Stimulated activated CD8-positive, alpha-beta memory T cell treated with anti-CD3 and anti-CD28 coated beads, Interleukin-4, amount 100 ng/mL, for 24 hours (primary cell): ENCODE measurements around the gene GALR2.
"Not testable (repeated sequence)": the region's sequence is repeated elsewhere in the genome, so short reads cannot be mapped to it uniquely, and the experiment has no call there.

ENCODE experiments used
- DNase-seq: peaks from one replicate; pipeline ENCODE4 v3.0.0-alpha.2; 2020; ENCODE audit warnings: low read depth

The GALR2 gene, protein sequence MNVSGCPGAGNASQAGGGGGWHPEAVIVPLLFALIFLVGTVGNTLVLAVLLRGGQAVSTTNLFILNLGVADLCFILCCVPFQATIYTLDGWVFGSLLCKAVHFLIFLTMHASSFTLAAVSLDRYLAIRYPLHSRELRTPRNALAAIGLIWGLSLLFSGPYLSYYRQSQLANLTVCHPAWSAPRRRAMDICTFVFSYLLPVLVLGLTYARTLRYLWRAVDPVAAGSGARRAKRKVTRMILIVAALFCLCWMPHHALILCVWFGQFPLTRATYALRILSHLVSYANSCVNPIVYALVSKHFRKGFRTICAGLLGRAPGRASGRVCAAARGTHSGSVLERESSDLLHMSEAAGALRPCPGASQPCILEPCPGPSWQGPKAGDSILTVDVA

DNA sequence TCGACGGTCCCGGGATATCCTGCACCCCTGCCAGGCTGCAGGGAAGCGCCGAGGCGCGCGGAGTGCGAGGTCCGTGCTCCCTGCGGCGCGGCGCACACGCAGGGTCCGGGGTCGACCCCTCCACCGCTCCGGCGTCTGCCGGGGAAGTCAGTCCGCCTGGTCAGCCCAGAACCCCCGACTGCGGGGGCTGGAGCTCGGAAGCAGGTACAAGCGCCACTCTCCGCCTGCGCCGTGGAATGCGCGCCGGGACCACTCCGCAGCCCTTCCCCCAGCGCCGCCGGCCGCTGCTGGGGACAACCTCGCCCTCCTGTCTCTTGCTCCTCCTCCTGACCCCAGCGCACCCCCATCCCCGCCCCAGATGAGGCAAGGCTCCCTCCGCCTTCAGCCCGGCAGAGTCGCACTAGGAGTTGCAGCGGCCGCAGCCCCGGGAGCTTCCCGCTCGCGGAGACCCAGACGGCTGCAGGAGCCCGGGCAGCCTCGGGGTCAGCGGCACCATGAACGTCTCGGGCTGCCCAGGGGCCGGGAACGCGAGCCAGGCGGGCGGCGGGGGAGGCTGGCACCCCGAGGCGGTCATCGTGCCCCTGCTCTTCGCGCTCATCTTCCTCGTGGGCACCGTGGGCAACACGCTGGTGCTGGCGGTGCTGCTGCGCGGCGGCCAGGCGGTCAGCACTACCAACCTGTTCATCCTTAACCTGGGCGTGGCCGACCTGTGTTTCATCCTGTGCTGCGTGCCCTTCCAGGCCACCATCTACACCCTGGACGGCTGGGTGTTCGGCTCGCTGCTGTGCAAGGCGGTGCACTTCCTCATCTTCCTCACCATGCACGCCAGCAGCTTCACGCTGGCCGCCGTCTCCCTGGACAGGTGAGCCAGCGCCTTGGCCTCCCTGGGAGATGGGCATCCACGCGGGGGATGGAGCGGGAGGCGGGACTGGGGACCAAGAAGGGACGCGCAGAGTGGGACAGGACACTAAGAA, at the start of gene GALR2:
GALR2 (plus strand) TSS at position 392 of the 974 bp plus-strand sequence; CDS start at position 495, 103 bp downstream.
- no peak for DNase-seq

DNA sequence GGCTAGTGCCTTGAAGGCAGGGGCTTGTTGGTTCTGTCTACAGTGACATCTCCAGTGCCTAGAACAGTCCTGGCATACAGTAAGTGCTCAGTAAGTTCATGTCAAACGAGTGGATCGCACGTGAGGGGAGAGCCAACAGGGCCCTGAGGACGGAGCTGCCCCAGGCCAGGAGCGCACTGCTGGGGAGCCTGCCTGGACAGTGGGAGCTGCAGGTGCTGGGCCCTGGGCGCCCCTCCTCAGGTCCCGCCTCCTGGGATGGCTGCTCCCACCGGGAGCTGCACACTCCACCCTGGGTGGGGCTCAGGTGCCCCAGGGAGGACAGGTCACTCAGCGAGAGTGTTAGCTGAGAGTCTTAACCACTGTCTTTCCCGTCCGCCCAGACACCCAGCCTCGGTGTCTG, 49.3 kb upstream of the GALR2 start:
- no peak for DNase-seq

DNA sequence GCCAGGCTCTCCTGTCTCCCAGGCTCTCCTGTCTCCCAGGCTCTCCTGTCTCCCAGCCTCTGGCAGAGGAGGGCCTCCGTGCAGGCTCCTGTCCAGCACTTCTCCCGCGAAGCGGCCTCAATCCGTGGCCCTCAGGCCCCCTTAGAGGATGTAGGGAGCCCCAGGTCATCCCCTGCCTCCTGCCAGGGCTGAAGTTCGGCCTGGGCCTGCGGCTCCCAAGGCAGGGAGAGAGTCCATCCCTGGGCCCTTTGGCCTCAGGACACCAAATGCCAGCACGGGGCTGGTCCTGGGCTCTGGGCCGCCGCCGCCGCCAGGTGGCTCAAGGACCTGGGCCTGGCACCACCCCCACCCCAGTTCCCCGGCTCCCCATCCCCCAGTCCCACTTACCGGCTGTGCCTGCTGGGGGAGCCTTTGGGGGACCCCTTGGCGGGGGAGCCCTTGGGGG, 47.8 kb upstream of the GALR2 start:
- no peak for DNase-seq

DNA sequence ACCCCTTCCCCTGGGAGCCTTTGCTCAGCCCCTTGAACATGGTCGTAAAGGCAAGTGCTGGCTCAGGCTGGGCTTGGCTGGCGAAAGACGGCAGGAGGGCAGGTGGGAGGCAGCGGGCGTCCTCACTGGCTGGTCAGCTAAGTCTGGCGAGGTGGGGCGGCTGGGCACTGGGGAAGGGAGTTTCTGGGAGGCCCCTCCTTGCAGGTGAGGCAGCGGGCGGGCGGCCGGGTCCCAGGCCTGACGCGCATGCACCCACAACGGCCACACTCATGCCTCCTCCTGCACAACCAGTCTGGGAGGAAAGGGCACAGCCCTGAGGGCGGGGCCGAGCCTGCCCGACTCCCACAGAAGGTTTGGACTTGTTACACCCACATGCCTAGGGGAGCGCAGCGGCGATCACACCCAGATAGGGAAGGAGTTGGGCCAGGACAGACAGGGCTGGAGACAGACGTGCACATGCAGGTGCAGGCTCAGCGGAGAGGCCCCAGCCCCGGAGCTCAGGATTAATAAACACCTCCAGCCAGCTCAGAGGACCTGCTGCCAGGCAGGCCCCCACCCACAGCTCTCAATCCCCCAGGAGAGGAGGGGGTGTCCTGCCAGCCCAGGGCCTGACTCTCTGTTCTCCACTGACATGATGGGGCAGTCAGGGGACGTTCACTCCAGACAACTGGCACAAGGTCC, 47.3 kb upstream of the GALR2 start, which contains the start of gene EVPL:
EVPL (minus strand) TSS at position 148 of the 681 bp plus-strand sequence; CDS start at position 40, 108 bp downstream.
- DNase-seq = no peak

DNA sequence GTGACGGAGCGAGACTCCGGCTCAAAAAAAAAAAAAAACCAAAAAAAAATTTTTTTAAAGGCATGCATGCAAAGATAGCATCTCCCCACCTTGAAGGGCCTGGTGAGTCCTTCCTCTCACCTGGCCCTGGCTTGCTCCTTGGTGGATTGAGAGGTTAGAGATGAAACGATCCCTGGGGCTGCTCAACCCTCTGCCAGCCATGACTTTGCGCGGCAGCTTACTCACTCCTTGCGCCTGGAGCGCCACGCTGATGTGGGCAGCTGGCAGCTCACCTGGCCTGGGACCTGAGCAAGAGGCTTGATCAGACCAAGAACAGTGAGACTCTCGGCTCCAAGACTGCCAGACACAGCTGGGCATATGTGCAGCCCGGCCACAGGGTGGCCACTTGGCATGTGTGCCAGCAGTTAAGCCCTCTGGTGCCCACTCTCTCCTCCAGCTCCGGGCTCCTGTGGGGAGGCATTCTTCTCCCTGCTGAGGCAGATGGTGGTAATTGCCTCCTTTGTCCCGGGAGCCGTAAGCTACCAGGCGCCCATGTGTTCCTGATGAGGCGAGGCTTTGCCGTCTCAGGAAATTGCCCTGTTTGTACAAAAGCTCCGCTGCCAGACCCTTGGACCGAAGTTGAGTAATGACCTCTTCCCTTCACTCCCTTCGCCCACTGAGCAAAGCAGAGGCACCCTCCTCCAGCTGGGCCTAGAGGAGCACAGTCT, 42.4 kb upstream of the GALR2 start:
- DNase-seq = no peak

DNA sequence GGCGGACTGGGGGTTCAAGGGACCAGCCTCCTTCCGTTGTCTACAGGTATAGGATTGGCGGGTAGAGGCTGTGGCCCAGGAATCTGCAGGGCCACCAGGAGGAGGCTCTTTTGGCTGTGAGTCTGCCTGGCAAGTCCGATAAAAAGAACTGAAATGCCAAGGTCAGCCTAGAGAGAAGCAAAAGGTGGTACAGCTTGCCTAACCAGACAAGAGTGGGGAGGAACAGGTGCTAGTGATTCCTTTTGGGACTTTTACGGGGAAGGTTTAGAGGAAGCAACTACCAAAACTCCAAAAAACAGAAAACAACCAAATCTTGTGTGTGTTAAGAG, 41.8 kb upstream of the GALR2 start:
- DNase-seq = no peak

DNA sequence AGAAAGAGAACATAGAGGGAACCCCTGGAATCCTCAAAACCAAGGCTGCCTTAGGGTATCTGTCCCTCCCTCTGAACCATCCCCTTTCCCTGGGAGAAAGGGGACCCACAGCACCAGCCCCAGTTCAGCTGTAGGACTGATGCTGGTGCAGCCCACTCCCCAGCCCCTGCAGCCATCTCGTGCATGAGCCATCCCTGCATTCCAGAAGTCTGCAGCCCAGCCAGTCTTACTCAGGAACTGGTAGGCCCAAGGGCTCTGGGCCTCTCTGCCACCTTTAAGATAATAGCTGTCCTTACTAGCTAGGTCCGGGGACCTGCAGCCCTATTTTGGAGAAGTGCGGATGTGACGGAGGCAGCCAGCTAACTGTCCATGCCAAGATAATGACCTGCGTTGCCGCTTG, 41.4 kb upstream of the GALR2 start:
- DNase-seq = no peak

DNA sequence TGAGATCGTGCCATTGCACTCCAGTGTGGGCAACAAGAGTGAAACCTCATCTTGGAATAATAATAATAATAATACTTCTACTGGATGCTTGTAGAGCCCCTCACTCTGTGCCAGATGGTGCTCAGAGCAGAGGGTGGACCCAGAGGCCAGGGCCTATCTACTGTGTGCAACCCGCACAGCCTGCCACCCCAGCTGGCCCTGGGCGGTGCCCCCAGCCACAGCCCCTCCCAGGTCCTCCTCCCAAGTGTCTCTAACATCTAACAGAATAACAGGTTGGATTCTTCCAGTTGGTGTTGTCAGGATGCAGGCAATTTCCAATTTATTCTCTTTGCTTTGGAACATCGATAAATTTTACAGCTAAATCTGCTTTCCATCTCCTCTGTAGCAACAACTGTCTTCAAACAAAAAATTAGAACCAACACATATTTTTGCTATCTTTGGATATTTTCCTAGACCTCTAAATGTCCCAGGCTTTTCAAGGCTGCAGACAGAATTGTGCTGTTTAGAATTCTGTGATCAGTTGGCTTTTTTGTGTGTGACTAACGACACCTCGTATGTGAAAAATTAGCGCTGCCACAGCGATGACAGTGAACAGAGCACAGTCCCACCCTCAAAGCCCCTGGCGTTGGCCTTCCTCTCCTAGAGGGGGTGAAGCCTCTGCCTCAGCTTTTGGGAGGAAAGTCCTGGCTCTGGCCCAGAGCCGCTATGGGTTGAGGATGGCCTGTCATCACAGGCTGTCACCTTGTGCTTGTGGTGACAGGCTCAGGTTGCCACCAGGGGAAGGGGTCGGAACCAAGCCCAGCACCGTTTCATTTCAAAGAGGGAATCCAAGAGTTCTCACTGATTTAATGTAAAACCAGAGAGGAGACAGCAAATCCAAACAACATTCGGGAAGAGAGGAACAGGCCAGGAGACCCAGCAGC, 39.9 kb upstream of the GALR2 start:
- DNase-seq = no peak

DNA sequence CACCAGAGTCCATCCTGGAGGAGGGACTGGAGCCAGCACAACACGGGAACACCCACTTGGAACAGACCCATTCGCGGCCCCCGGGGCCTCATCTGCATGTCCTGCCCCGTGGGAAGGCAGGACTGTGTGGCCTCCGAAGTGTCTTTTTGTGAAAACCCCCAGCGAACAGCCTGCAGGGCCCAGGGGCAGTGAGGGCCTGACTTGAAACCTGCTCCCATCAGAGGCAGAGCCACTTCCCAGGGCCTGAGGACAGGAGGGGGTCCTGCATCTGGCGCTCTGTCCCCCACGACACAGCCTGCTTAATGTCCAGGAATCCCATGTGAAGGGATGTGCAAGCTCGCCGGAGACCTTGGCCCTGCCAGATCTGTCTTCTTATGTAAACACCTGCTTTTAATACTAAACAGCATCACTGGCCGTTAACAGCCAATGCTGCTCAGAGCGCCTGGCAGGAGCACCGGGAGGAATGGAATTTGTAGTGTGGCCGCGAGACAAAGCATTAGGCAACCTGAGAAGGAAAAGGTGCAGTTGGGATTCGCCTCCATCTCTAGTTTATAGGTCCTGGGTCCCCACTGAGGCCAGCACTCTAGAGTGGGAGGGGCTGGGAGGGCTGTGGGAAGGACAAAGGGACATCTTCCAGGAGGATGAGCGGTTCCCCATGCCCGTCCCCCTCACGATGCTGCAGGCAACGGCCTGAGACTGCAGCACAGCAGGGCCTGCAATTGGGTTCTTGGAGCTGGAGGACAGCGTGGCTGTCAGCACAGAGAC, 37.9 kb upstream of the GALR2 start:
- DNase-seq = no peak

DNA sequence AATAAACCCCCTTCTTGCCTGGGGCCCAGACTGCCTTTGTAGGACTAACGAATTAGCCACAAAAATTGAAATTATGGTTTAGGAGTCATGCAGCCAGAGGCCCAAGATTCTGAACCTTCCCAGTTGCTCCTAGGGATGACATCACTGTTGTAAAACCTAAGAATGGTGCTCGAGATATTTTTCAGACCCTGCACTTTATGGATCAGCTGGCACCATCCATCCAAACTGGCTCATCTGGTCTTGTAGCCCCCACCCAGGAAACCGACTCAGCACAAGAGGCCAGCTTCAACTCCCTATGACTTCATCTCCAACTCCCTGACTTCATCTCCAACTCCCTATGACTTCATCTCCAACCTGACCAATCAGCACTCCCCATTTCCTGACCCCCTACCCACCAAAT, 36.5 kb upstream of the GALR2 start:
- DNase-seq = no peak

DNA sequence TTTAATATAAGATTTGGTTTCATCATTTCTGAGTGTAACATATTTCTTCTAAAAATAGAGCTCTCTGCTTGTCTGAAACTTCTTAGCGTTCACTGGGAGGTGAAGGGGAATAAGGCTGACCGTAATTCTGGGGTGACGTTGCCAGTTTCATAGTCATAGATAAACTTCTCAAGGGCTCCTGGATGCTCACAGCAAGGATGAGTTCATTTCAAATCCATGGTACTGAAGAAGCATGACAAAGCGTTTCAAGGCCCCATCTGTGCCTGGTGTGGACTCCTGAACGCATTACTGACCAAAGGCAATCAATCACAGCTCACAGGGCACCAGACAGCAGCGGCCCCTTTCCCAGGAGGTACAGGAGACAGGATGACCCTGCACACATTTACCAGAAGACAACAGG, 35.5 kb upstream of the GALR2 start:
- no peak for DNase-seq

DNA sequence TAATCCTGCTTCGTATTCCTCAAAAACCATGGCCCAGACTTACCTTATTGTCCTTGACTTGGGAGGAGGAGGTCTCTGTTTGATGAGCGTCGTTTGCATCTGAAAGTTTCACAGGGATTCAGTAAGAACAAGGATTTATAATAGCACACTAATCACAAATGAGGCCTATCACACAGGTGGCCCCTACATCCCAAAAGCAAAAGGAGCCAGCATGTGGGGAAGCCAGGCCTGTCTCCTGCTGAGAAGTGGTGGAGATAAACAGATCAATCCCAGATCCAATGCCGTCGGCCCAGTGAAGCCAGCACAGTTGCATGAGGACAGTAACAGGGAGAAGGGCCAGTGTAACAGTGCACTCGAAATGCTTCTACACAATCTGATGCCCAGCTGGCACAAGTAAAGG, 34.2 kb upstream of the GALR2 start:
- no peak for DNase-seq

DNA sequence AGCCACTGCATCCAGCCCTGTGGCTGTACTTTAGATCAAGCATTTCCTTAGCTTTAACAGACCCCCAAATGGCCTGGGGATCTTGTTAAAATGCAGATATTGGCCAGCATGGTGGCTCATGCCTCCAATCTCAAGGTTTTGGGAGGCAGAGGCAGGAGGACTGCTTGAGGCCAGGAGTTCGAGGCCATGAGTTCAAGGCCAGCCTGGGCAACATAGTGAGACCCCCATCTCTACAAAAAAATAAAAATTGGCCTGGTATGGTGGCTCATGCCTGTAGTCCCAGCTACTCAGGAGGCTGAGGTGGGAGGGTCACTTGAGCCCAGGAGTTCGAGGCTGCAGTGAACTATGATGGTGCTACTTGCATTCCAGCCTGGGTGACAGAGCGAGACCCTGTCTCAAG, 31.7 kb upstream of the GALR2 start:
- DNase-seq = not testable (repeated sequence)

DNA sequence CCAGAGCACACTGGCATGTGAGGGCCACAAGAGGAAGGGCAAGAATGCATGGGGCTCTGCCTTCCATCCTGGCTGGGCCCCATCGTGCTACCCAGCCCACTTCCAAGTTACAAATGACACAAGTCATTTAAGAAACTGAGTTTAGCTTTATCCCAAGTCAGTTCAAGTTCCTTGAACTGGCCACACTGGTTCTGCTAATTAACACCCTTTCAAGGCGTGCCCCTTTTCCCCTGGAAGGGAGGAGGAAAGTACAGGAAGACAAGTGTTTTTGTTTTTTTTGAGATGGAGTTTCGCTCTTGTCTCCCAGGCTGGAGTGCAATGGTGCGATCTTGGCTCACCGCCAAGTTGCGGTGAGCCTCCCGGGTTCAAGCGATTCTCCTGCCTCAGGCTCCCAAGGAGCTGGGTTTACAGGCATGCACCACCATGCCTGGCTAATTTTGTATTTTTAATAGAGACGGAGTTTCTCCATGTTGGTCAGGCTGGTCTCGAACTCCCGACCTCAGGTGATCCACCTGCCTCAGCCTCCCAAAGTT, 30.0 kb upstream of the GALR2 start:
- not testable (repeated sequence) for DNase-seq

DNA sequence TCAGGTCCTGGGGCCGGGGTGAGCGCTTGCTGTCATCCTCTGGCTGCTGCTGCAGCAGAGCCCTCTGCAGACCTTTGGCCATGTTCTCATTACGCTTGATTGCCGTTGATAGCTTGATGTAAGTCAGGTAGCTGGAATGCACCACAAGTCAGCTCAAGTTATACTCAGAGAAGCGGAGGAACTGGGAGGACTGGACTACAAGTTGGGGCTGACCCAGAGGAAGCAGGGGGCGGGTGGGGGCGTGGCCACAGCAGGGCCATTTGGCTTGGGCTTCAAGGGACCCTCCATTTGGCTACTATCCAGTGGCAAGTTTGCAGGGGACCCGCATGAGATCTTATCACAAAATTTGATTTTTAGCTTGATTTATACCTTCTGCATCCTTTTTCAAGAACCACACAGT, 28.5 kb upstream of the GALR2 start:
- no peak for DNase-seq

DNA sequence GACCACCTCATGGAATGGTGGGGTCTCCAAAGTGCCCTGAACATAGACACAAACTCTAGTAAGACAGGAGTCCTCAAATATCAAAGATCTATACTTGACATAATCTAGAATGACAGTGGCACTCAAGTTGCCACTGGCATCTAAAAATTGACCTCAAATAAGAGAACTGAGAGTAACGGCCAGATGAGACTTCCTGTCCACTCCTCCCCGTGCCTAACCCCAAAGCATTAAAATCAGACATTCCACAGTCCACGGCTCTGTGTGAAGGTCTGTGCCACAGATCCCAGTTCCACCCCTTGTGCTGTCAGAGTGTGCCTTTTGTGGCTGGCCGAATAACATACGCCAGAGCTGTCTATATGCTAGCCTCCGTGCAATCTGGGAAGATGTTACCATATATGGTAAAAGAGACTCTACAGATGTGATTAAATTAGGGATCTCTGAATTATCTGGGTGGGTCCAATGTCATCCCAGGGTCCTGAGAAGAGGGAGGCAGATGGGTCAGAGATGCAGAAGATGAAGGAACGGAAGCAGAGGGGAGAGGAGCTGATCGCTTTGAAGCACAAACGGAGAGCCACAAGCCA, 26.5 kb upstream of the GALR2 start:
- DNase-seq = no peak

DNA sequence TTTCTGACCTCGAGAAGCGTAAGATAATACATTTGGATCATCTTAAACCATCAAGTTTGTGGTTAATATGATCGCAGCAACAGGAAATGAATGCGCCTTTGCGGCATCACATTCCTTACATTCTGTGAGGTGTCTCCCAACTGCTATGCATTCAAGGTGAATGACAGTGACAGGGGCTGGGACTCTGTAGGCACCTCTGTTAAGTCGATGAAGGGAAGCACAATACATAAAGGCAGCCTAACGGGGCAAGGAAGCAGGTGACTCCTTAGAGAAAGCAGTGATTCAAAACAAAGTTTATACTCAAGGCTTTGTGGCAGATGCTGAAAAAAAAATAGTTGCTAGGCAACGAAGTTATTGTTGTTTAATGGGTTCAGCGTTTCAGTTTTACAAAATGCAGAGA, 25.9 kb upstream of the GALR2 start:
- no peak for DNase-seq

DNA sequence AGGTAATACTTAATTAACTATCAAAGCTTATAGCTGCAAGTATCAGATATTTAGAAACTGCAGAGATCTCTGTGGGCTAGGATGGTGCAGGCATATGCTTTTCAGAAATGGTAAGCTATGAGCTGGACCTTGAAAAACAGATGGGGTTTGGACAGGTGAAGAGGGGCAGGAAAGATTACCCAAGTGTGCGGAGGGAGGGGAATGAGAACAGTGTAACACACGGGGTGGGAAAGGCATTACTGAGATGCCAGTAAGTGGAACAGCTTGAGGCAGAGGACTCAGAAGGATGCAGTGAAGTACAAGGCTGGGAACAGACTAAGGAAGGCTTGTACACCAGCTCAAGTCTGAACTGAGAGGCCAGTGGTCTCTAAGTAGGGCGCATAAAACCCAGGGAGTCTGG, 25.3 kb upstream of the GALR2 start:
- DNase-seq = no peak

DNA sequence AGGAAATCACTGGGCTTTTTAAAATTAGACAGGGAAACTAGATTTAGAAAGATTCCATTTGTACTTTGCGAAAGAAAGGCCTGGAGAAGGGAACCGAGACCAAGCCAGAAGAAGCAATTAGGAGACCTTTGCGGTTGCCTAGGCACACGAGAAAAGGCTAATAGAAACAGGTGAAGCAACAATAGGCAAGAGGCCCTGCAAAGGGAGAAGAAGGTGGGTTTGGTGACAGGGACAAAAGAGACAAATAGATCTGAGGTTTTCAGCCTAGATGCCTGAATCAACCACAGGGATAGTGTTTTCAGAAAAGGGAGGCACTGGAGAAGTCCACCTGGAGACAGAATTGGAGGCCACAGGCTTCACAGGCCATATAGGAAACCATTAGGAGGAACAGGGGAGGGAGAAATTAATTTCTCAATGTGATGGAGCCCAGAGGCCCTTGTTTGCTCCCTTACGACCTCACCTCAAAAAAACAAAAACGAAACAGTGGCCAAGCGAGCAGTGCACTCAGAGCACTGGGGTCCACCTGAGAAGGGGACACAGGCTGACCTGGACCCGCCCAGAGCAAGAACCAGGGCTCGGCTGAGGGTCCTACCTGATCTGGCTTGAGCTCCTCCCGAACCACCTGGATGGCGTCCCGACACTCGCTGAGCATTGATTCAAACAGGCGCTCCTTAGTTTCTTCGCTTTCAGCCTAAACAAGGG, 24.6 kb upstream of the GALR2 start:
- no peak for DNase-seq
